Liver (tissue), 3 donors: Measurements from ENCODE around the gene LHFPL3.

Experiments used
- CTCF ChIP-seq: fragments of 150-350 bp; IDR thresholded peaks from 2 replicates; pipeline ENCODE4 v1.5.1; 2017; ENCODE audit warnings: improper control_type of control experiment, low read depth, low read length; ENCODE audit not compliant: missing input control
- HNF4G ChIP-seq: IDR thresholded peaks from 2 replicates; pipeline ENCODE4 v1.6.1; 2016; ENCODE audit warnings: antibody characterized with exemption
- MAX ChIP-seq: IDR thresholded peaks from 2 replicates; pipeline ENCODE4 v1.6.1; 2016; ENCODE audit warnings: antibody characterized with exemption
- NR2F2 ChIP-seq: IDR thresholded peaks from 2 replicates; pipeline ENCODE4 v1.6.1; 2016; ENCODE audit warnings: antibody characterized with exemption
- RAD21 ChIP-seq, 2 donors: IDR thresholded peaks; 2 replicates each; pipeline ENCODE4 v1.6.1; 2016; ENCODE audit warnings: antibody characterized with exemption in 2 of 2, mild to moderate bottlenecking in 2 of 2
- RXRA ChIP-seq, 2 donors: IDR thresholded peaks; 2 replicates each; pipeline ENCODE4 v1.6.1; 2017 to 2018; ENCODE audit warnings: antibody characterized with exemption in 2 of 2, mild to moderate bottlenecking in 1 of 2
- SP1 ChIP-seq: IDR thresholded peaks from 2 replicates; pipeline ENCODE4 v1.6.1; 2018; ENCODE audit warnings: antibody characterized with exemption, mild to moderate bottlenecking
- TAF1 ChIP-seq: conservative IDR thresholded peaks from 2 replicates; pipeline ENCODE4 v1.6.1; 2016; ENCODE audit warnings: antibody characterized with exemption, mild to moderate bottlenecking
- TF ChIP-seq, protein P1 (sequence below): IDR thresholded peaks from 2 replicates; pipeline ENCODE4 v1.6.1; 2016; ENCODE audit warnings: antibody characterized with exemption, mild to moderate bottlenecking
- donor health status: healthy.
- donor health status: healthy.

DNA sequence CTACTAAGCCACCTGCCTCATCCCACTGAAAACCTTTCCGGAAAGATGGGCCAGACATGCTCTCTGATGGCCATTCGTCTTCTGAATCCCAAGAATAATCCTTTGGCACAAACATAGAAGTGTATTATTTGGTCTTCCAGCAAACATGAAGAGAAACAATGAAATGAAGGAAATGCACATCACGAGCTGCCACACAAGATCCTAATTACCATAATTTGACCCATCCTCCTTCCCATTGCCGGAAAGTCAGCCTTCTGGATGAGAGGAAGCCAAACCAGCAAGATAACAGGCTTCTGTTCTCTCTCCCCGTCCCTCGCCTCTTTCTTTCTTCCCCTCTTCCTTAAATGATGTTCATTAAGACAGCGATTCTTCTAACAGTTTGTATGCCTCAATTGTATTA, 466.7 kb downstream of the LHFPL3 start:
- TF ChIP-seq RXRA (IDR thresholded peaks at IDR 0.05), result no peak
- TF ChIP-seq TAF1, result no peak
- no peak for TF ChIP-seq CTCF
- TF ChIP-seq, protein P1, sequence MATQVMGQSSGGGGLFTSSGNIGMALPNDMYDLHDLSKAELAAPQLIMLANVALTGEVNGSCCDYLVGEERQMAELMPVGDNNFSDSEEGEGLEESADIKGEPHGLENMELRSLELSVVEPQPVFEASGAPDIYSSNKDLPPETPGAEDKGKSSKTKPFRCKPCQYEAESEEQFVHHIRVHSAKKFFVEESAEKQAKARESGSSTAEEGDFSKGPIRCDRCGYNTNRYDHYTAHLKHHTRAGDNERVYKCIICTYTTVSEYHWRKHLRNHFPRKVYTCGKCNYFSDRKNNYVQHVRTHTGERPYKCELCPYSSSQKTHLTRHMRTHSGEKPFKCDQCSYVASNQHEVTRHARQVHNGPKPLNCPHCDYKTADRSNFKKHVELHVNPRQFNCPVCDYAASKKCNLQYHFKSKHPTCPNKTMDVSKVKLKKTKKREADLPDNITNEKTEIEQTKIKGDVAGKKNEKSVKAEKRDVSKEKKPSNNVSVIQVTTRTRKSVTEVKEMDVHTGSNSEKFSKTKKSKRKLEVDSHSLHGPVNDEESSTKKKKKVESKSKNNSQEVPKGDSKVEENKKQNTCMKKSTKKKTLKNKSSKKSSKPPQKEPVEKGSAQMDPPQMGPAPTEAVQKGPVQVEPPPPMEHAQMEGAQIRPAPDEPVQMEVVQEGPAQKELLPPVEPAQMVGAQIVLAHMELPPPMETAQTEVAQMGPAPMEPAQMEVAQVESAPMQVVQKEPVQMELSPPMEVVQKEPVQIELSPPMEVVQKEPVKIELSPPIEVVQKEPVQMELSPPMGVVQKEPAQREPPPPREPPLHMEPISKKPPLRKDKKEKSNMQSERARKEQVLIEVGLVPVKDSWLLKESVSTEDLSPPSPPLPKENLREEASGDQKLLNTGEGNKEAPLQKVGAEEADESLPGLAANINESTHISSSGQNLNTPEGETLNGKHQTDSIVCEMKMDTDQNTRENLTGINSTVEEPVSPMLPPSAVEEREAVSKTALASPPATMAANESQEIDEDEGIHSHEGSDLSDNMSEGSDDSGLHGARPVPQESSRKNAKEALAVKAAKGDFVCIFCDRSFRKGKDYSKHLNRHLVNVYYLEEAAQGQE, result no peak
- no peak for TF ChIP-seq NR2F2
- TF ChIP-seq RAD21 (IDR thresholded peaks at IDR 0.05), result no peak
- no peak for TF ChIP-seq SP1
- no peak for TF ChIP-seq MAX
- TF ChIP-seq HNF4G, result no peak
